ELR (cell line): Measurements from ENCODE around the gene EBF3.

Source experiments
- DNase-seq: peaks from one replicate; pipeline ENCODE4 v3.0.0-alpha.2; 2015; ENCODE audit warnings: low read depth

EBF3 gene

GRCh38 chr10:129890170-129890569 lies 73.9 kb downstream of the EBF3 start:
- DNase-seq: no peak

- peak; percentile 47 for DNase-seq
Measured at GRCh38 chr10:129888784-129889616, 75.1 kb downstream of the EBF3 start.

- DNase-seq: no peak
Measured at GRCh38 chr10:129887986-129888783, 75.9 kb downstream of the EBF3 start.

GRCh38 chr10:129887381-129887905 lies 76.6 kb downstream of the EBF3 start:
- DNase-seq: no peak

GRCh38 chr10:129886263-129886662 lies 77.8 kb downstream of the EBF3 start:
- no peak for DNase-seq

DNA sequence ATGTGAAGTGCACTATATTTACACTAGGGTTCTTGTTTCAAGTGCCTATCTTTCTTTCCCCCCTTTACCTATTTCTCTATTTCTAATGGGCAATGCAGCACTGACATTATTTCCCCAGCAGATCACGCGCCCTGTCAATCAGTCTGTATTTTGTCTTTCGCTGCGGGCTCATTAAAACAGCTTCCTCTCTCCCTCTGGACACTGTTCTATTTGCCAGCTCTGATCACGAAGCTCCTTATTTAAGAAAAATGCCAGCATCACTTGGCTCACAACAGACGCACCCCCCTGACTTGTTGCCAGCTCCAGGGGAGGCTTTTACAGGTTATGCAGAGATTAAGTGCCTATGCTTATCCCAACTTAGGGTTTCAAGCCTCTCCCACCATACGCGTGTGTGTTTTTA lies 78.5 kb downstream of the EBF3 start:
- no peak for DNase-seq

DNA sequence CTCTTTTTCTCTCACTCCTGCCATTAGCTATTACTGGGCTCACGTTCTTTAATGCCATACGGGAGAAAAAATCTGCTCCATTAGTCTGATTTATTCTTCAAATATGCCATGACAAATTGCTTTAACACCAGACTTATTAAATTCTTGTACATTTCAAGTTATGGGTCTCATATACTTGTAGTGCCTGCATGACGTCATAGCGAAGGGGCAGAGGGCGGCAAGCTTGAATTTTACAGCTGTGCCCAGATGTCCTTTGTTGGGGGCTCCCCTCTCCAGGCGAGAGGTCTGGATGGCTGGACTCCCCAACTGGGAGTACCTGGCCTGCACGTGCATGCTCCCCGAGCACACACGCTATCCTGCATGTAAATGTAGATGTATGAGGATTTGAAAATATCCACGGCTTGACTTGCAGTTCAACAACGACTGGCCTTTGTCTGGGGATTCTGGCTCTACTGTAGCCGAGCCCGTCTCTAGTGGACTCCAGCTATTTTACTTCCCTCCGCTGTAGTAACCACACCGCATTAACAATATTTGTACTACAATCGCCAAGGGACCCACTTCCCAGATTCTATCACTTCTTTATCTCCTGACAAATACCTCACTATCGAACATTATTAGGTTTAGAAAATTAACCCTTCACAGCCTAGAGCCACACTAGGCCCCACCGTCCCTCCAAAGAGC lies 79.5 kb downstream of the EBF3 start:
- DNase-seq: no peak

DNA sequence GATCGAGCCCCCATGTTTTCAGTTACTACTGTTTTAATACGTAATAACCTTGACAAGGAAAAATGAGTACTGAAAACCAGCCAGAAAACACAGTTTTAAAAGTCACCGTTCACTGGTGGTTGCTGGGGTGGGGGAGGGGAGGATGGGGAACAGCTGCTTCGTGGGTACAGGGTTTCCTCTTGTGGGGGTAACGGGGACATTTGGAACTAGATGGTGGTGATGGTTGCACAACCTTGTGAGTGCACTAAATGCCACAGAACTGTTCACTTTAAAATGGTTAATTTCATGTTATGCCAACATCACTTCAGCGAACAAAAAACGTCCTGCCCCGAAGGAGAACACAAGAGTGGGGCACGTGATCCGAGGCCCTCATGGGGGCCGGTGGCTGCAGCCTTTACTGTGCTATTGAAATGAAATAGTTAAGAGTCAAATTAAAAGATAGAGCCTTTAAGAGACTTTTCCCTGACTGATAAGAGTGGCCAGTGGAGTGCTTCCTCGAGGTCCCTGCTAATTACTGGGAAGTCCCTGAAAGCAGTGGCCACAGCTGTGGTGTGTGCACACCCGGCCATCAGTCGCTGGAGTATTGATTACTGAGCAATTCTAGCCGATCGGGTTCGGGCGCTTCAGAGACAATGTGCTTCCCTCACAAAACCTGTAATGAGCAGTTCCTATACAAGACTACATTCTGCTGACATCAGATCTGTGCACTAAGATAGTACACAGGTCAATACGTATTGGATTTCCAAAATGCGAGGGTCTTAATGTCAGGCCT lies 80.3 kb downstream of the EBF3 start:
- DNase-seq: no peak

- no peak for DNase-seq
Measured at GRCh38 chr10:129883029-129883428, 81.0 kb downstream of the EBF3 start.

GRCh38 chr10:129882291-129883010 lies 81.6 kb downstream of the EBF3 start:
- no peak for DNase-seq

GRCh38 chr10:129881641-129882040 lies 82.4 kb downstream of the EBF3 start:
- no peak for DNase-seq

DNA sequence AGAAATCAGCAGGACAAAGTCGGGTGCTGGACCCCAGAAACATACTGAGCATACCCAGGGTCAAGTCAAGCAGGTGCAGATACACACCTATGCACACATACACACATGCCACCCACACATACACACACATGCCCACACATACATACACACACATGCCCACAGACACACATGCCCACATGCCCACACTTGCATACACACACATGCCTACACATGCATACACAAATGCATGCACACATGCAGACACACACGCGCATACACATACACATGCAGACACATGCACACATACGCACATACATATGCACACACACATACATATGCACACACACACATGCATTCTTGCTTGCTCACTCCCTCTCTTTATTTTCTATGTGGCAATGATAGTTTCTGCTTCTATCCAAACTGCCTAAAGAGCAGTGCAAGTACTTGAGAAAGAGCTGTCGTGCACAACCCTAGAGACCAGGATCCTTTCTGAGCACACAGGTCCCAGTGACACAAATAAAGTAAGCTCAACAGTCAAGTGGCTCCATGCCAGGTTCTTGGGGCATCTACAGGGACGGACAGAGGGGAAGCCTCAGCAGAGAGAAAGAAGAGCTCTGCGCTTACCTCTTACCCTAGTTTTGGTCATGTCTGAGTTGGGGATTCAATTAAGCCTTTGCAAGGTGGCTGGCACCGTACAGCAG lies 83.7 kb downstream of the EBF3 start:
- DNase-seq: no peak

- DNase-seq: no peak
Measured at GRCh38 chr10:129879655-129880054, 84.4 kb downstream of the EBF3 start.

- no peak for DNase-seq
Measured at GRCh38 chr10:129878835-129879234, 85.2 kb downstream of the EBF3 start.

DNA sequence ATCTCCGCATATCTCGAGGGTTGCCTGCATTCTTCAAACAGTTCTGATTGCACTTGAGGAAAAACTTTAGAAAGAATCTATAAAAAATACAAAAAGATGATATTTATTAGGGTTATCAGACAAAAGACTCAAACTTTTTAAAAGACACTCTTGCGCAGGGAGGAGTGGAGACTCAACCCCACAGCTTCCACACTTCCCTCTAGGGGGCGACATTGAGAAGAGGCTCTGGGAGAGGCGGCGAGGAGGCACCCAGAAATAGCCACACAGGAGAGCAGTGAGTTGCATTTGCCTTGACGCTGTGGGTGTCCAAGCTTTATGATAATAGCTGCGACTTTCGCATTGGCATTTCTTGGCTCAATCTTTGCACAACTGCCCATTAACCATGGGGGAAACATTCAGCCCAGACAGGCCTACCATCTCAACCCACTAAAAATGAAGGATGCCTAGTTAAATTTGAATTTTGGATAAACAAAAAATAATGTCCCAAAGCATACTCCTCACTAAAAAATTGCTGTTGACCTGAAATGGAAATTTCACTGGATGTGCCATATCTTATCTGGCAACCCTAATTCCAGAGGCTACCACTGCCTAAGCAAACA lies 86.2 kb downstream of the EBF3 start:
- DNase-seq: peak; percentile 13

DNA sequence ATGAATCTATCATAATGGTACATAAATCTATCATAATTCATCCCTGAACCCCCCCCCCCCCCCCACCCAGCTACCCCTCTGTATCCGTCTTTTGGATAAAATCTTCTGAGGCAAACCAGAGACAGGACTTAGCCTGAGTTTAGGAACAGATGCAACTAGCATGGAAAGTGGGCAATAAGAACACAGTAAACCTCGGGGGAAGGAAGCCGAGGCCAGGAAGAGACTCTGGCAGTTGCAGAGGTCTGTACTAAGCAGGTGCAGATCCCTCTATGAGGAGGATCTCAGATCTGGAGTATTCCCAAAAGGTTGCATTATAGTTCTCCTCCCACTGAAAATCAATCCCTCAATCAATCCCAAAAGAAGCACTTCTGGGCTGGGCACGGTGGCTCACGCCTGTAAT lies 87.2 kb downstream of the EBF3 start:
- no peak for DNase-seq

DNA sequence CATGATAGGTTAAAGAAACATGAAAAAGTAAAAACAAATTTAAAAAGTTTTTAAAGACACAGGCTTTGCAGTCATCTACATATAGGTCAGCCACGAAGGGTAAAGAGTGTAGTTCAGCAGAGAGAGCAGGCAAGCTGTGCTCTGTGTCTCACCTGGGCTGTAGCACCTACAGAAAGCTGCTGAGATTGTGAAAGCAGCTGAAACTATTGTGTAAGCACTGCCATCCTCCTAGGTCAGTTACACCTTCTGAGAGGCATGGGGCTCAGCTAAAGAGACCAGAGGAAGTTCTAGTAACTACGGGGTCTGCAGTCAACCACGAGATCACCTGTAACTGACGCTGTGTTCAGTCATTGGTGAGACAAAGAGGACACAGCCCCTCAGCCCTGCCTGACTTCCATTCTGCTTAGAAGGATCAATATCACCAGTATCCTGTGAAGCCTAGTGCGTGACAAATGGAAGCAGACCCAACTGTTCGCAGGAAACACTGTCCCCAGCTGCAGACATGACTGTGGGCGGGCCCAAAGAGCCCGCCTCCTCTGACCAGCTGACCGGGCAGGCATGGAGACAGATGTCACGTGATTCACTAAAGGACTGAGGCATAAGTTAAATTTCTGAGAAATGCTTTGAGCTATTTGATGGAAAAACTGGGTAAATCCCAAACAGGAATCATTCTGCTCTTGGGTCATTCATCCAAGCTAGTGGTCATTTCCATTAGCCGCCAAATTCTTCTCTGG lies 87.9 kb downstream of the EBF3 start:
- no peak for DNase-seq

DNA sequence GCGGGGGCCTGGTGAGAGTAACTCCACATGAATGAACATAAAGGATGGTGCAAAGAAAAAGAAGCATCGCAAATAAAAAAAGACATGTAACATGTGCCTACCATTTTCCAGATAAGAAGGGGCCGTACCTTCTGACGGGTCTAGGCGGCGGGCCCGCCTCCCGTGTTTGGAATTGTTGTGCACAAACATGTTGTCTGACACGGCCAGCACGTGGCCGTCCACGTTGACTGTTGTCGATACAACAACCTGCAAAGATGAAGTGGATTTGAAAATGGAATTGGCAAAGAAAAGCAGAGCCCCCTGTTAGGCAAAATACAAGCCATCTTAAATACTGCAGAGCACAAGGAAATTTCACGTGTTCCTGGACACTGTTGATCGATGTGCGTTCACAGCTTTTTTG lies 90.7 kb downstream of the EBF3 start:
- DNase-seq: no peak

GRCh38 chr10:129871966-129872365 lies 92.1 kb downstream of the EBF3 start:
- DNase-seq: no peak
